ENCODE data around the gene LRIG3. TPM values are rescaled to one million over a fixed set of nuclear protein-coding genes. Genes with fewer than 3 reads are reported as not detected.

LRIG3 gene
- total and polyA plus RNA-seq, 2 of the 8 experiments (the other 6 are each of a cell fraction or from before 2014, with no cell fraction given), result 6.5 to 9.1 TPM

DNA sequence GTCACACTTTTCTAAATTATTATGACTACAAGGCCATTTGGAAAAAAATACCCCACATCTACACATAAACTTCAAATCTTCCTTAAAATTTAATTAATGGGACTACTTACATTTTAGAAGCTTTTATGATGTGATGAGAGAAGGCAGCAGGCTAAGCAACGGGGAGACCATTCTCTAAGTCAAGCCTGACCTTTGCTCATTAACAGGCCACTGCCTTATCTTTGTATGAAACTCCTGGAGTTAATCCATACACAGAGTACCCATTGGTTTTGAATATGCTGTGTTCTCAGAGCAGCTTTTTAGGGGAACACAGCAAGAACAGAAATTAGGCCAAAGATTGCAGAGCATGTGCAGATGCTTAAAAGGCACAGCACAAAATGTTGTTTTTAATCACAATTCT is 35.5 kb upstream of the LRIG3 start (continued):
- TF ChIP-seq, protein P1, sequence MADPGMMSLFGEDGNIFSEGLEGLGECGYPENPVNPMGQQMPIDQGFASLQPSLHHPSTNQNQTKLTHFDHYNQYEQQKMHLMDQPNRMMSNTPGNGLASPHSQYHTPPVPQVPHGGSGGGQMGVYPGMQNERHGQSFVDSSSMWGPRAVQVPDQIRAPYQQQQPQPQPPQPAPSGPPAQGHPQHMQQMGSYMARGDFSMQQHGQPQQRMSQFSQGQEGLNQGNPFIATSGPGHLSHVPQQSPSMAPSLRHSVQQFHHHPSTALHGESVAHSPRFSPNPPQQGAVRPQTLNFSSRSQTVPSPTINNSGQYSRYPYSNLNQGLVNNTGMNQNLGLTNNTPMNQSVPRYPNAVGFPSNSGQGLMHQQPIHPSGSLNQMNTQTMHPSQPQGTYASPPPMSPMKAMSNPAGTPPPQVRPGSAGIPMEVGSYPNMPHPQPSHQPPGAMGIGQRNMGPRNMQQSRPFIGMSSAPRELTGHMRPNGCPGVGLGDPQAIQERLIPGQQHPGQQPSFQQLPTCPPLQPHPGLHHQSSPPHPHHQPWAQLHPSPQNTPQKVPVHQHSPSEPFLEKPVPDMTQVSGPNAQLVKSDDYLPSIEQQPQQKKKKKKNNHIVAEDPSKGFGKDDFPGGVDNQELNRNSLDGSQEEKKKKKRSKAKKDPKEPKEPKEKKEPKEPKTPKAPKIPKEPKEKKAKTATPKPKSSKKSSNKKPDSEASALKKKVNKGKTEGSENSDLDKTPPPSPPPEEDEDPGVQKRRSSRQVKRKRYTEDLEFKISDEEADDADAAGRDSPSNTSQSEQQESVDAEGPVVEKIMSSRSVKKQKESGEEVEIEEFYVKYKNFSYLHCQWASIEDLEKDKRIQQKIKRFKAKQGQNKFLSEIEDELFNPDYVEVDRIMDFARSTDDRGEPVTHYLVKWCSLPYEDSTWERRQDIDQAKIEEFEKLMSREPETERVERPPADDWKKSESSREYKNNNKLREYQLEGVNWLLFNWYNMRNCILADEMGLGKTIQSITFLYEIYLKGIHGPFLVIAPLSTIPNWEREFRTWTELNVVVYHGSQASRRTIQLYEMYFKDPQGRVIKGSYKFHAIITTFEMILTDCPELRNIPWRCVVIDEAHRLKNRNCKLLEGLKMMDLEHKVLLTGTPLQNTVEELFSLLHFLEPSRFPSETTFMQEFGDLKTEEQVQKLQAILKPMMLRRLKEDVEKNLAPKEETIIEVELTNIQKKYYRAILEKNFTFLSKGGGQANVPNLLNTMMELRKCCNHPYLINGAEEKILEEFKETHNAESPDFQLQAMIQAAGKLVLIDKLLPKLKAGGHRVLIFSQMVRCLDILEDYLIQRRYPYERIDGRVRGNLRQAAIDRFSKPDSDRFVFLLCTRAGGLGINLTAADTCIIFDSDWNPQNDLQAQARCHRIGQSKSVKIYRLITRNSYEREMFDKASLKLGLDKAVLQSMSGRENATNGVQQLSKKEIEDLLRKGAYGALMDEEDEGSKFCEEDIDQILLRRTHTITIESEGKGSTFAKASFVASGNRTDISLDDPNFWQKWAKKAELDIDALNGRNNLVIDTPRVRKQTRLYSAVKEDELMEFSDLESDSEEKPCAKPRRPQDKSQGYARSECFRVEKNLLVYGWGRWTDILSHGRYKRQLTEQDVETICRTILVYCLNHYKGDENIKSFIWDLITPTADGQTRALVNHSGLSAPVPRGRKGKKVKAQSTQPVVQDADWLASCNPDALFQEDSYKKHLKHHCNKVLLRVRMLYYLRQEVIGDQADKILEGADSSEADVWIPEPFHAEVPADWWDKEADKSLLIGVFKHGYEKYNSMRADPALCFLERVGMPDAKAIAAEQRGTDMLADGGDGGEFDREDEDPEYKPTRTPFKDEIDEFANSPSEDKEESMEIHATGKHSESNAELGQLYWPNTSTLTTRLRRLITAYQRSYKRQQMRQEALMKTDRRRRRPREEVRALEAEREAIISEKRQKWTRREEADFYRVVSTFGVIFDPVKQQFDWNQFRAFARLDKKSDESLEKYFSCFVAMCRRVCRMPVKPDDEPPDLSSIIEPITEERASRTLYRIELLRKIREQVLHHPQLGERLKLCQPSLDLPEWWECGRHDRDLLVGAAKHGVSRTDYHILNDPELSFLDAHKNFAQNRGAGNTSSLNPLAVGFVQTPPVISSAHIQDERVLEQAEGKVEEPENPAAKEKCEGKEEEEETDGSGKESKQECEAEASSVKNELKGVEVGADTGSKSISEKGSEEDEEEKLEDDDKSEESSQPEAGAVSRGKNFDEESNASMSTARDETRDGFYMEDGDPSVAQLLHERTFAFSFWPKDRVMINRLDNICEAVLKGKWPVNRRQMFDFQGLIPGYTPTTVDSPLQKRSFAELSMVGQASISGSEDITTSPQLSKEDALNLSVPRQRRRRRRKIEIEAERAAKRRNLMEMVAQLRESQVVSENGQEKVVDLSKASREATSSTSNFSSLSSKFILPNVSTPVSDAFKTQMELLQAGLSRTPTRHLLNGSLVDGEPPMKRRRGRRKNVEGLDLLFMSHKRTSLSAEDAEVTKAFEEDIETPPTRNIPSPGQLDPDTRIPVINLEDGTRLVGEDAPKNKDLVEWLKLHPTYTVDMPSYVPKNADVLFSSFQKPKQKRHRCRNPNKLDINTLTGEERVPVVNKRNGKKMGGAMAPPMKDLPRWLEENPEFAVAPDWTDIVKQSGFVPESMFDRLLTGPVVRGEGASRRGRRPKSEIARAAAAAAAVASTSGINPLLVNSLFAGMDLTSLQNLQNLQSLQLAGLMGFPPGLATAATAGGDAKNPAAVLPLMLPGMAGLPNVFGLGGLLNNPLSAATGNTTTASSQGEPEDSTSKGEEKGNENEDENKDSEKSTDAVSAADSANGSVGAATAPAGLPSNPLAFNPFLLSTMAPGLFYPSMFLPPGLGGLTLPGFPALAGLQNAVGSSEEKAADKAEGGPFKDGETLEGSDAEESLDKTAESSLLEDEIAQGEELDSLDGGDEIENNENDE (IDR thresholded peaks at IDR 0.05; ENCODE audit: insufficient replicate concordance, low read length), result no peak
- TF ChIP-seq POU5F1 (IDR thresholded peaks at IDR 0.05; ENCODE audit: low read depth, low read length), result no peak
- no peak for TF ChIP-seq KDM4A (IDR thresholded peaks at IDR 0.05; ENCODE audit: low read depth, low read length, severe bottlenecking)
- no peak for TF ChIP-seq ZNF274 (IDR thresholded peaks at IDR 0.05; ENCODE audit: borderline replicate concordance, extremely low read depth, low read length)
- TF ChIP-seq RXRA (IDR thresholded peaks at IDR 0.05; ENCODE audit: insufficient read depth, low read depth, low read length), result no peak
- TF ChIP-seq CREB1 (IDR thresholded peaks at IDR 0.05), result no peak
- TF ChIP-seq KDM5A (IDR thresholded peaks at IDR 0.05; ENCODE audit: low read length), result no peak
- no peak for TF ChIP-seq NRF1 (IDR thresholded peaks at IDR 0.05; ENCODE audit: low read depth, low read length)
- no peak for TF ChIP-seq BCL11A (IDR thresholded peaks at IDR 0.05; ENCODE audit: low read depth in 2 of 2, low read length in 2 of 2)
- TF ChIP-seq KDM1A (IDR thresholded peaks at IDR 0.05; ENCODE audit: borderline replicate concordance, low read length), result no peak
- TF ChIP-seq TAF1 (IDR thresholded peaks at IDR 0.05; ENCODE audit: low read depth, low read length), result no peak
